ENCODE measurements around the gene ARRB1. TPM values are rescaled to one million over a fixed set of nuclear protein-coding genes. Genes with fewer than 3 reads are reported as not detected.

The ARRB1 gene
- polyA plus RNA-seq, 2 of the 4 experiments (the other 2 are of a cell fraction): 6.8 to 14.3 TPM

DNA sequence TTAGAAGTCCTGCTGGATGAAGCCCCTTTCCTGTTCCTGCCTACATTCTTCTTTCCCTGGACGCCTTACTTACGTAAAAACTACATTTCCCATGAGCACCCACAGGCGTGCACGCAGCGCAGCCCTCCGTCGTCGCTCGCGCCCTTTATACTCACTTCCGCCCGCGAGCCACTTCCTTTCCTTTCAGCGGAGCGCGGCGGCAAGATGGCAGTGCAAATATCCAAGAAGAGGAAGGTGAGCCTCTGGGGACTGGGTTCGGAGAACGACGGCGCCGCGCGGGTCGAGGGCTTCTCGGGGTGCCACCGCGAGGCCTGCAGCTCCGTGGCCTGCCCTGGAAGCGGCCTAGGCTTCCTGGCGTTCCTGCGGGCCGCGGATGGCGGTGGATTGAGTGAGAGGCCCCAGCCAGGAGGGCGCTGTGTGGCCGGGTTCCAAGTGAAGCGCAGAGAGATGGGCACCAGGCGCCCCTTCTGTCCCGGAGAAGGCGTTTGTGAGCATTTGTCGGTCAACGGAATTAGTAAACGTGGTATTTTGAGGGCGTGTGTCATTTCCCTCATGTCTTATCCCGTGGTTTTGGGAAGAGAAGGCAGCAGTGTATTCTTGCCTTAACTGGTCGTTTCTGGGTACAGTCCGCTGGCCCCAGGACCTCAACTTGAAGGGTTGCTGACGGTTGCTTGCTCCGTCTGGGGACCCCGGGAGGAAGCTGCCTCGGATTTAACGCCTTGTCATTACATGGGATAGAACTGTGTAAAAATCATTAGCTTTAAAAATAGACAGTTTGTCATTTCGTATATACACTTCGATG lies 48.1 kb upstream of the ARRB1 start, which contains the start of gene RPS3 (continued):
- no peak for TF ChIP-seq KDM1A (IDR thresholded peaks at IDR 0.05; ENCODE audit: low read depth)
- TF ChIP-seq, protein P1, sequence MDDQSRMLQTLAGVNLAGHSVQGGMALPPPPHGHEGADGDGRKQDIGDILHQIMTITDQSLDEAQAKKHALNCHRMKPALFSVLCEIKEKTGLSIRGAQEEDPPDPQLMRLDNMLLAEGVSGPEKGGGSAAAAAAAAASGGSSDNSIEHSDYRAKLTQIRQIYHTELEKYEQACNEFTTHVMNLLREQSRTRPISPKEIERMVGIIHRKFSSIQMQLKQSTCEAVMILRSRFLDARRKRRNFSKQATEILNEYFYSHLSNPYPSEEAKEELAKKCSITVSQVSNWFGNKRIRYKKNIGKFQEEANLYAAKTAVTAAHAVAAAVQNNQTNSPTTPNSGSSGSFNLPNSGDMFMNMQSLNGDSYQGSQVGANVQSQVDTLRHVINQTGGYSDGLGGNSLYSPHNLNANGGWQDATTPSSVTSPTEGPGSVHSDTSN (IDR thresholded peaks at IDR 0.05): peak; percentile 41; the same call in 1 of the 2 replicates
- TF ChIP-seq, protein P2, sequence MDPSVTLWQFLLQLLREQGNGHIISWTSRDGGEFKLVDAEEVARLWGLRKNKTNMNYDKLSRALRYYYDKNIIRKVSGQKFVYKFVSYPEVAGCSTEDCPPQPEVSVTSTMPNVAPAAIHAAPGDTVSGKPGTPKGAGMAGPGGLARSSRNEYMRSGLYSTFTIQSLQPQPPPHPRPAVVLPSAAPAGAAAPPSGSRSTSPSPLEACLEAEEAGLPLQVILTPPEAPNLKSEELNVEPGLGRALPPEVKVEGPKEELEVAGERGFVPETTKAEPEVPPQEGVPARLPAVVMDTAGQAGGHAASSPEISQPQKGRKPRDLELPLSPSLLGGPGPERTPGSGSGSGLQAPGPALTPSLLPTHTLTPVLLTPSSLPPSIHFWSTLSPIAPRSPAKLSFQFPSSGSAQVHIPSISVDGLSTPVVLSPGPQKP (IDR thresholded peaks at IDR 0.05; ENCODE audit: low read depth, low read length): no peak
- peak; percentile 54; the same call in 1 of the 2 replicates for TF ChIP-seq FOSB (CRISPR knock-in tag; IDR thresholded peaks at IDR 0.05)
- TF ChIP-seq, protein P3, sequence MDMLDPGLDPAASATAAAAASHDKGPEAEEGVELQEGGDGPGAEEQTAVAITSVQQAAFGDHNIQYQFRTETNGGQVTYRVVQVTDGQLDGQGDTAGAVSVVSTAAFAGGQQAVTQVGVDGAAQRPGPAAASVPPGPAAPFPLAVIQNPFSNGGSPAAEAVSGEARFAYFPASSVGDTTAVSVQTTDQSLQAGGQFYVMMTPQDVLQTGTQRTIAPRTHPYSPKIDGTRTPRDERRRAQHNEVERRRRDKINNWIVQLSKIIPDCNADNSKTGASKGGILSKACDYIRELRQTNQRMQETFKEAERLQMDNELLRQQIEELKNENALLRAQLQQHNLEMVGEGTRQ (IDR thresholded peaks at IDR 0.05): no peak
- TF ChIP-seq, protein P4, sequence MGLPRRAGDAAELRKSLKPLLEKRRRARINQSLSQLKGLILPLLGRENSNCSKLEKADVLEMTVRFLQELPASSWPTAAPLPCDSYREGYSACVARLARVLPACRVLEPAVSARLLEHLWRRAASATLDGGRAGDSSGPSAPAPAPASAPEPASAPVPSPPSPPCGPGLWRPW (IDR thresholded peaks at IDR 0.05): no peak
- no peak for TF ChIP-seq ZNF302 (CRISPR knock-in tag; IDR thresholded peaks at IDR 0.05)
- no peak for TF ChIP-seq CHD2 (IDR thresholded peaks at IDR 0.05; ENCODE audit: low read length, partially characterized antibody)
- TF ChIP-seq BHLHE40 (IDR thresholded peaks at IDR 0.05; ENCODE audit: low read depth, low read length): no peak
- no peak for TF ChIP-seq ESRRA (IDR thresholded peaks at IDR 0.05; ENCODE audit: borderline replicate concordance, low read length)
- TF ChIP-seq TFCP2L1 (CRISPR knock-in tag; IDR thresholded peaks at IDR 0.05): peak; percentile 86
- TF ChIP-seq SREBF2 (IDR thresholded peaks at IDR 0.05): no peak
- TF ChIP-seq RAD21 (conservative IDR thresholded peaks at IDR 0.05 in 1 of 2, IDR thresholded peaks at IDR 0.05 in 1 of 2): no peak
- no peak for TF ChIP-seq MAZ (IDR thresholded peaks at IDR 0.05; ENCODE audit: borderline replicate concordance, low read depth, low read length)
- TF ChIP-seq, protein P5, sequence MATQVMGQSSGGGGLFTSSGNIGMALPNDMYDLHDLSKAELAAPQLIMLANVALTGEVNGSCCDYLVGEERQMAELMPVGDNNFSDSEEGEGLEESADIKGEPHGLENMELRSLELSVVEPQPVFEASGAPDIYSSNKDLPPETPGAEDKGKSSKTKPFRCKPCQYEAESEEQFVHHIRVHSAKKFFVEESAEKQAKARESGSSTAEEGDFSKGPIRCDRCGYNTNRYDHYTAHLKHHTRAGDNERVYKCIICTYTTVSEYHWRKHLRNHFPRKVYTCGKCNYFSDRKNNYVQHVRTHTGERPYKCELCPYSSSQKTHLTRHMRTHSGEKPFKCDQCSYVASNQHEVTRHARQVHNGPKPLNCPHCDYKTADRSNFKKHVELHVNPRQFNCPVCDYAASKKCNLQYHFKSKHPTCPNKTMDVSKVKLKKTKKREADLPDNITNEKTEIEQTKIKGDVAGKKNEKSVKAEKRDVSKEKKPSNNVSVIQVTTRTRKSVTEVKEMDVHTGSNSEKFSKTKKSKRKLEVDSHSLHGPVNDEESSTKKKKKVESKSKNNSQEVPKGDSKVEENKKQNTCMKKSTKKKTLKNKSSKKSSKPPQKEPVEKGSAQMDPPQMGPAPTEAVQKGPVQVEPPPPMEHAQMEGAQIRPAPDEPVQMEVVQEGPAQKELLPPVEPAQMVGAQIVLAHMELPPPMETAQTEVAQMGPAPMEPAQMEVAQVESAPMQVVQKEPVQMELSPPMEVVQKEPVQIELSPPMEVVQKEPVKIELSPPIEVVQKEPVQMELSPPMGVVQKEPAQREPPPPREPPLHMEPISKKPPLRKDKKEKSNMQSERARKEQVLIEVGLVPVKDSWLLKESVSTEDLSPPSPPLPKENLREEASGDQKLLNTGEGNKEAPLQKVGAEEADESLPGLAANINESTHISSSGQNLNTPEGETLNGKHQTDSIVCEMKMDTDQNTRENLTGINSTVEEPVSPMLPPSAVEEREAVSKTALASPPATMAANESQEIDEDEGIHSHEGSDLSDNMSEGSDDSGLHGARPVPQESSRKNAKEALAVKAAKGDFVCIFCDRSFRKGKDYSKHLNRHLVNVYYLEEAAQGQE (IDR thresholded peaks at IDR 0.05): no peak; the same call in 1 of the 2 replicates
- peak; percentile 55 for TF ChIP-seq KDM5A (IDR thresholded peaks at IDR 0.05)
- TF ChIP-seq HDAC2 (IDR thresholded peaks at IDR 0.05): no peak
- no peak for TF ChIP-seq ZFP36 (IDR thresholded peaks at IDR 0.05; ENCODE audit: borderline replicate concordance, partially characterized antibody)
- TF ChIP-seq TP53 (CRISPR knock-in tag; IDR thresholded peaks at IDR 0.05): no peak
- no peak for TF ChIP-seq ZSCAN20 (CRISPR knock-in tag; IDR thresholded peaks at IDR 0.05)
- peak; percentile 94 for TF ChIP-seq MYC (IDR thresholded peaks at IDR 0.05; ENCODE audit: borderline replicate concordance, low read length)
- TF ChIP-seq EHF (CRISPR knock-in tag; IDR thresholded peaks at IDR 0.05): no peak
- TF ChIP-seq, protein P6, sequence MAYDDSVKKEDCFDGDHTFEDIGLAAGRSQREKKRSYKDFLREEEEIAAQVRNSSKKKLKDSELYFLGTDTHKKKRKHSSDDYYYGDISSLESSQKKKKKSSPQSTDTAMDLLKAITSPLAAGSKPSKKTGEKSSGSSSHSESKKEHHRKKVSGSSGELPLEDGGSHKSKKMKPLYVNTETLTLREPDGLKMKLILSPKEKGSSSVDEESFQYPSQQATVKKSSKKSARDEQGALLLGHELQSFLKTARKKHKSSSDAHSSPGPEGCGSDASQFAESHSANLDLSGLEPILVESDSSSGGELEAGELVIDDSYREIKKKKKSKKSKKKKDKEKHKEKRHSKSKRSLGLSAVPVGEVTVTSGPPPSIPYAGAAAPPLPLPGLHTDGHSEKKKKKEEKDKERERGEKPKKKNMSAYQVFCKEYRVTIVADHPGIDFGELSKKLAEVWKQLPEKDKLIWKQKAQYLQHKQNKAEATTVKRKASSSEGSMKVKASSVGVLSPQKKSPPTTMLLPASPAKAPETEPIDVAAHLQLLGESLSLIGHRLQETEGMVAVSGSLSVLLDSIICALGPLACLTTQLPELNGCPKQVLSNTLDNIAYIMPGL (CRISPR knock-in tag; IDR thresholded peaks at IDR 0.05; ENCODE audit: borderline replicate concordance): no peak
- TF ChIP-seq, protein P7, sequence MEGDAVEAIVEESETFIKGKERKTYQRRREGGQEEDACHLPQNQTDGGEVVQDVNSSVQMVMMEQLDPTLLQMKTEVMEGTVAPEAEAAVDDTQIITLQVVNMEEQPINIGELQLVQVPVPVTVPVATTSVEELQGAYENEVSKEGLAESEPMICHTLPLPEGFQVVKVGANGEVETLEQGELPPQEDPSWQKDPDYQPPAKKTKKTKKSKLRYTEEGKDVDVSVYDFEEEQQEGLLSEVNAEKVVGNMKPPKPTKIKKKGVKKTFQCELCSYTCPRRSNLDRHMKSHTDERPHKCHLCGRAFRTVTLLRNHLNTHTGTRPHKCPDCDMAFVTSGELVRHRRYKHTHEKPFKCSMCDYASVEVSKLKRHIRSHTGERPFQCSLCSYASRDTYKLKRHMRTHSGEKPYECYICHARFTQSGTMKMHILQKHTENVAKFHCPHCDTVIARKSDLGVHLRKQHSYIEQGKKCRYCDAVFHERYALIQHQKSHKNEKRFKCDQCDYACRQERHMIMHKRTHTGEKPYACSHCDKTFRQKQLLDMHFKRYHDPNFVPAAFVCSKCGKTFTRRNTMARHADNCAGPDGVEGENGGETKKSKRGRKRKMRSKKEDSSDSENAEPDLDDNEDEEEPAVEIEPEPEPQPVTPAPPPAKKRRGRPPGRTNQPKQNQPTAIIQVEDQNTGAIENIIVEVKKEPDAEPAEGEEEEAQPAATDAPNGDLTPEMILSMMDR (IDR thresholded peaks at IDR 0.05): peak; percentile 28; the same call in 1 of the 3 replicates
- TF ChIP-seq CBX8 (IDR thresholded peaks at IDR 0.05): no peak
- peak; percentile 97 for TF ChIP-seq PHF8 (IDR thresholded peaks at IDR 0.05; ENCODE audit: borderline replicate concordance, low read depth)
- no peak for TF ChIP-seq RARB (CRISPR knock-in tag; IDR thresholded peaks at IDR 0.05)
- TF ChIP-seq NPAS2 (CRISPR knock-in tag; IDR thresholded peaks at IDR 0.05; ENCODE audit: borderline replicate concordance): no peak
- TF ChIP-seq HEYL (CRISPR knock-in tag; IDR thresholded peaks at IDR 0.05): no peak
- peak; percentile 40; the same call in 1 of the 2 replicates for TF ChIP-seq GATA3 (IDR thresholded peaks at IDR 0.05; ENCODE audit: borderline replicate concordance)
- peak; percentile 97 for TF ChIP-seq POLR2A (IDR thresholded peaks at IDR 0.05; ENCODE audit: low read length)
- TF ChIP-seq JUN (IDR thresholded peaks at IDR 0.05): peak; percentile 98 to 99

All from A549 (cell line).